Liver (tissue), 9 donors: ENCODE measurements around the gene CTBS. TPM values are rescaled to one million over a fixed set of nuclear protein-coding genes. Genes with fewer than 3 reads are reported as not detected.

Experiments used
- DNase-seq: peaks from one replicate; pipeline ENCODE4 v3.0.0-alpha.2; 2017; ENCODE audit warnings: low spot score
- H3K27ac ChIP-seq, 2 donors: one replicate each; pipeline ENCODE4 v1.7.0; 2013; ENCODE audit warnings: inconsistent platforms in 2 of 2, low read length in 2 of 2, control low read depth in 1 of 2, low read depth in 1 of 2, mild to moderate bottlenecking in 1 of 2
- H3K27me3 ChIP-seq, 4 donors: one replicate each; pipeline versions ENCODE4 v1.6.1 to v1.7.0; 2013; ENCODE audit warnings: low read length in 3 of 4, inconsistent platforms in 1 of 4, mild to moderate bottlenecking in 1 of 4, moderate library complexity in 1 of 4; ENCODE audit not compliant: control insufficient read depth in 4 of 4, insufficient read depth in 4 of 4
- H3K36me3 ChIP-seq, 4 donors: one replicate each; pipeline versions ENCODE4 v1.6.1 to v1.7.0; 2013; ENCODE audit warnings: low read length in 3 of 4, mild to moderate bottlenecking in 3 of 4, low read depth in 1 of 4, moderate library complexity in 1 of 4; ENCODE audit not compliant: control insufficient read depth in 4 of 4, insufficient read depth in 3 of 4
- H3K4me1 ChIP-seq, 4 donors: one replicate each; pipeline versions ENCODE4 v1.6.1 to v1.7.0; 2013; ENCODE audit warnings: low read length in 3 of 4, mild to moderate bottlenecking in 3 of 4, moderate library complexity in 1 of 4; ENCODE audit not compliant: control insufficient read depth in 4 of 4, insufficient read depth in 4 of 4
- H3K4me3 ChIP-seq, 3 donors: one replicate each; pipeline versions ENCODE4 v1.6.1 to v1.7.0; 2013; ENCODE audit warnings: low read length in 3 of 3, control low read depth in 1 of 3, low read depth in 1 of 3, mild to moderate bottlenecking in 1 of 3
- H3K9ac ChIP-seq, 2 donors: one replicate each; pipeline ENCODE4 v1.7.0; 2013; ENCODE audit warnings: low read length in 2 of 2, mild to moderate bottlenecking in 2 of 2, moderate library complexity in 2 of 2, control low read depth in 1 of 2, low read depth in 1 of 2
- H3K9me3 ChIP-seq, 4 donors: one replicate each; pipeline versions ENCODE4 v1.6.1 to v1.7.0; 2013; ENCODE audit warnings: low read length in 3 of 4; ENCODE audit not compliant: control insufficient read depth in 4 of 4
- CTCF ChIP-seq: fragments of 150-350 bp; IDR thresholded peaks from 2 replicates; pipeline ENCODE4 v1.5.1; 2017; ENCODE audit warnings: improper control_type of control experiment, low read depth, low read length; ENCODE audit not compliant: missing input control
- EGR1 ChIP-seq, 2 donors: IDR thresholded peaks; 2 replicates each; pipeline ENCODE4 v1.6.1; 2016 to 2018; ENCODE audit warnings: antibody characterized with exemption in 2 of 2, low read depth in 2 of 2
- FOXA1 ChIP-seq: IDR thresholded peaks from 2 replicates; pipeline ENCODE4 v1.6.1; 2016; ENCODE audit warnings: antibody characterized with exemption
- FOXA2 ChIP-seq: IDR thresholded peaks from 2 replicates; pipeline ENCODE4 v1.6.1; 2016; ENCODE audit warnings: antibody characterized with exemption
- GABPA ChIP-seq, 2 donors: IDR thresholded peaks in 1 of 2; conservative IDR thresholded peaks in 1 of 2; 2 replicates each; pipeline ENCODE4 v1.6.1; 2016; ENCODE audit warnings: antibody characterized with exemption in 2 of 2, mild to moderate bottlenecking in 1 of 2, moderate library complexity in 1 of 2
- HNF4A ChIP-seq, 2 donors: conservative IDR thresholded peaks; 2 replicates each; pipeline ENCODE4 v1.6.1; 2016; ENCODE audit warnings: antibody characterized with exemption in 2 of 2, mild to moderate bottlenecking in 2 of 2
- HNF4G ChIP-seq: IDR thresholded peaks from 2 replicates; pipeline ENCODE4 v1.6.1; 2016; ENCODE audit warnings: antibody characterized with exemption
- JUND ChIP-seq, 2 donors: IDR thresholded peaks; 2 replicates each; pipeline ENCODE4 v1.6.1; 2016; ENCODE audit warnings: antibody characterized with exemption in 2 of 2
- MAX ChIP-seq: IDR thresholded peaks from 2 replicates; pipeline ENCODE4 v1.6.1; 2016; ENCODE audit warnings: antibody characterized with exemption
- NR2F2 ChIP-seq: IDR thresholded peaks from 2 replicates; pipeline ENCODE4 v1.6.1; 2016; ENCODE audit warnings: antibody characterized with exemption
- RAD21 ChIP-seq, 2 donors: IDR thresholded peaks; 2 replicates each; pipeline ENCODE4 v1.6.1; 2016; ENCODE audit warnings: antibody characterized with exemption in 2 of 2, mild to moderate bottlenecking in 2 of 2
- REST ChIP-seq: IDR thresholded peaks from 2 replicates; pipeline ENCODE4 v1.6.1; 2016; ENCODE audit warnings: antibody characterized with exemption, mild to moderate bottlenecking
- RXRA ChIP-seq, 2 donors: IDR thresholded peaks; 2 replicates each; pipeline ENCODE4 v1.6.1; 2017 to 2018; ENCODE audit warnings: antibody characterized with exemption in 2 of 2, mild to moderate bottlenecking in 1 of 2
- SP1 ChIP-seq: IDR thresholded peaks from 2 replicates; pipeline ENCODE4 v1.6.1; 2018; ENCODE audit warnings: antibody characterized with exemption, mild to moderate bottlenecking
- TAF1 ChIP-seq: conservative IDR thresholded peaks from 2 replicates; pipeline ENCODE4 v1.6.1; 2016; ENCODE audit warnings: antibody characterized with exemption, mild to moderate bottlenecking
- YY1 ChIP-seq: IDR thresholded peaks from 2 replicates; pipeline ENCODE4 v1.6.1; 2016; ENCODE audit warnings: antibody characterized with exemption, mild to moderate bottlenecking
- ZBTB33 ChIP-seq: IDR thresholded peaks from 2 replicates; pipeline ENCODE4 v1.6.1; 2016; ENCODE audit warnings: antibody characterized with exemption
- WGBS: extraction: QIAGEN DNeasy Blood & Tissue Kit; methylation state at CpG from one replicate; pipeline ENCODE4 v1.1.7; 2013; 5-methylcytosine and 5-hydroxymethylcytosine counted together
- polyA plus RNA-seq, 2 donors: library from polyadenylated mRNA; stranded (reverse) in 1 of 2; unstranded in 1 of 2; fragments of 200-250 nt in 1 of 2; fragments of >200 nt in 1 of 2; fragmentation: Nextera tagmentation in 1 of 2; extraction: Ambion mirVana in 1 of 2; gene quantifications; one replicate each; pipeline versions ENCODE4 v1.2.1 to v1.2.3, GENCODE V29; 2013 to 2015
- total RNA-seq, 2 donors: library from RNA; depleted of rRNA; stranded (reverse); fragments of >200 nt; gene quantifications; one replicate each; pipeline ENCODE4 v1.2.3, GENCODE V29; 2014
- TF ChIP-seq, protein P1 (sequence below): IDR thresholded peaks from 2 replicates; pipeline ENCODE4 v1.6.1; 2016; ENCODE audit warnings: antibody characterized with exemption
- donor health status: healthy.
- donor health status: healthy.
- donor health status: healthy.
- donor health status: healthy.
- donor health status: healthy.

The CTBS gene
- total and polyA plus RNA-seq, 4 donors: 8.5 to 26.9 (median 19.9) TPM

DNA sequence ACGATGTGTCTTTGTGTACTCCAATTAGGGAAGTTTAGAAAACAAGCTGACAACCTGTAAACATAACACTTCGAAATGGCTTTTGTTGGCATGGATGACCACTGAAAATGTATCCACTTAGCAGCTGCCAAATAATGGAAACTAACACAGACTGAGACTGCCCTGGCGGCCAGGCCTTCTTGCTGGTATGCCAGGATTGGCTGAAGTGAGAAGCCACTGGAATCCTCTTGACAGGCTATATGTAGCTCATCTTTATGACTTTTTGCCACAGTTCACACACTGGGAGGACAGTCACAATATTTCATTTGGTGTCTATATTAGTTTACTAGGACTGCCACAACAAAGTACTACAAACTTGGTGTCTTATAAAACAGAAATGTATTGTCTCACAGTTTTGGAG, 12.9 kb upstream of the CTBS start:
- Histone ChIP-seq H3K36me3 (no peaks in the 10 kb centered on the region), H3K9ac (no peak overlapping the region), H3K4me3 (no peak overlapping the region), H3K9me3 (peaks cover 0 to 4% (median under 1%) of the 10 kb centered on the region in 4 donors), H3K27me3 (no peaks in the 10 kb centered on the region), H3K27ac (no peak overlapping the region), H3K4me1 (no peaks in the 10 kb centered on the region)
- TF ChIP-seq GABPA (IDR thresholded peaks at IDR 0.05 in 1 of 2, conservative IDR thresholded peaks at IDR 0.05 in 1 of 2) (no peak), YY1 (no peak), CTCF (no peak), MAX (no peak), HNF4G (no peak)
- DNase-seq: no peak
- WGBS: 86% methylated on average over 3 of the region's 3 CpGs

- WGBS: 89% methylated on average over 1 of the region's 1 CpG
- no peaks in the 10 kb centered on the region for H3K27me3 ChIP-seq
Observed at GRCh38 chr1:84585803-84586202, 11.6 kb upstream of the CTBS start.

More at GRCh38 chr1:84585803-84586202, 11.6 kb upstream of the CTBS start:
- H3K9me3 ChIP-seq: peaks cover 0 to 4% (median under 1%) of the 10 kb centered on the region in 4 donors
- no peak overlapping the region for H3K9ac ChIP-seq
- no peak overlapping the region for H3K27ac ChIP-seq
- H3K36me3 ChIP-seq: no peaks in the 10 kb centered on the region
- H3K4me3 ChIP-seq: no peak overlapping the region
- no peak for DNase-seq
- H3K4me1 ChIP-seq: no peaks in the 10 kb centered on the region
- TF ChIP-seq RAD21 (IDR thresholded peaks at IDR 0.05): no peak
- TF ChIP-seq CTCF: no peak
- TF ChIP-seq, protein P1, sequence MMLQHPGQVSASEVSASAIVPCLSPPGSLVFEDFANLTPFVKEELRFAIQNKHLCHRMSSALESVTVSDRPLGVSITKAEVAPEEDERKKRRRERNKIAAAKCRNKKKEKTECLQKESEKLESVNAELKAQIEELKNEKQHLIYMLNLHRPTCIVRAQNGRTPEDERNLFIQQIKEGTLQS: no peak
- no peak for TF ChIP-seq NR2F2
- no peak for TF ChIP-seq TAF1
- no peak for TF ChIP-seq FOXA2
- no peak for TF ChIP-seq HNF4G
- TF ChIP-seq MAX: no peak
- TF ChIP-seq REST: no peak
- TF ChIP-seq ZBTB33: no peak
- no peak for TF ChIP-seq RXRA (IDR thresholded peaks at IDR 0.05)
- TF ChIP-seq YY1: no peak
- no peak for TF ChIP-seq JUND (IDR thresholded peaks at IDR 0.05)
- no peak for TF ChIP-seq FOXA1
- TF ChIP-seq GABPA (IDR thresholded peaks at IDR 0.05 in 1 of 2, conservative IDR thresholded peaks at IDR 0.05 in 1 of 2): no peak
- no peak for TF ChIP-seq HNF4A (conservative IDR thresholded peaks at IDR 0.05)
- TF ChIP-seq SP1: no peak
- TF ChIP-seq EGR1 (IDR thresholded peaks at IDR 0.05; ENCODE audit: low read depth in 2 of 2): no peak
